WTC11 (cell line): ENCODE results near the gene NDUFS2. TPM values are rescaled to one million over a fixed set of nuclear protein-coding genes. Genes with fewer than 3 reads are reported as not detected.
A peak's percentile ranks its signal among the peaks of the same experiment; 100 is the strongest.

ENCODE experiments used
- ATAC-seq: fragments of 200-7000 bp; cut with Tn5 transposase; 2 replicates; pipeline ENCODE4 v1.10.0; 2021; ENCODE audit warnings: mild to moderate bottlenecking, moderate library complexity
- CTCF ChIA-PET: fragments of 300-600 bp; sonication (Branson Sonifier 250); formaldehyde crosslinking; loops from one replicate; lab custom pipeline; 2021; ENCODE audit warnings: antibody characterized with exemption; lab: Charles Lee
- POLR2A ChIA-PET: fragments of 350-600 bp; sonication (Branson Sonifier 250); formaldehyde crosslinking; loops from one replicate; lab custom pipeline; 2021; ENCODE audit warnings: antibody characterized with exemption; lab: Charles Lee
- DNase-seq: peaks from one replicate; pipeline ENCODE4 v3.0.0; 2021; ENCODE audit warnings: low spot score
- H3K27ac Mint-ChIP-seq: 2 replicates; pipeline ENCODE4 v1.8.0; 2021; ENCODE audit warnings: mixed read lengths
- H3K27me3 Mint-ChIP-seq: 2 replicates; pipeline ENCODE4 v1.8.0; 2021; ENCODE audit warnings: low read depth, mild to moderate bottlenecking, moderate library complexity, mixed read lengths
- H3K36me3 Mint-ChIP-seq: 2 replicates; pipeline ENCODE4 v1.8.0; 2021; ENCODE audit warnings: mixed read lengths
- H3K4me1 Mint-ChIP-seq: 2 replicates; pipeline ENCODE4 v1.8.0; 2022; ENCODE audit warnings: mixed read lengths
- H3K4me3 Mint-ChIP-seq: 2 replicates; pipeline ENCODE4 v1.8.0; 2021; ENCODE audit warnings: mild to moderate bottlenecking, moderate library complexity, mixed read lengths
- H3K9me3 Mint-ChIP-seq: 2 replicates; pipeline ENCODE4 v1.8.0; 2021; ENCODE audit warnings: mixed read lengths
- AFF4 ChIP-seq: sonication (generic); formaldehyde crosslinking; IDR thresholded peaks from 2 replicates; pipeline ENCODE4 v1.8.1; 2023; ENCODE audit warnings: mild to moderate bottlenecking, missing genetic modification reagents, borderline replicate concordance
- CREB1 ChIP-seq: sonication (generic); formaldehyde crosslinking; IDR thresholded peaks from 2 replicates; pipeline ENCODE4 v1.8.0; 2023; ENCODE audit warnings: mild to moderate bottlenecking, missing genetic modification reagents
- CREM ChIP-seq: sonication (generic); formaldehyde crosslinking; IDR thresholded peaks from 2 replicates; pipeline ENCODE4 v1.8.1; 2022; ENCODE audit warnings: mild to moderate bottlenecking, missing genetic modification reagents, moderate library complexity
- E2F4 ChIP-seq: sonication (generic); formaldehyde crosslinking; IDR thresholded peaks from 2 replicates; pipeline ENCODE4 v1.8.1; 2022; ENCODE audit warnings: low read depth, mild to moderate bottlenecking, moderate library complexity, missing genetic modification reagents, borderline replicate concordance
- ERG ChIP-seq: fragments of 250-450 bp; sonication (Bioruptor Pico); IDR thresholded peaks from 2 replicates; pipeline ENCODE4 v1.8.0; 2021; ENCODE audit warnings: mild to moderate bottlenecking
- ESRRA ChIP-seq: sonication (generic); formaldehyde crosslinking; IDR thresholded peaks from 2 replicates; pipeline ENCODE4 v1.8.1; 2022; ENCODE audit warnings: mild to moderate bottlenecking, missing genetic modification reagents, borderline replicate concordance
- FOXK1 ChIP-seq: sonication (generic); formaldehyde crosslinking; IDR thresholded peaks from 2 replicates; pipeline ENCODE4 v1.8.0; 2022; ENCODE audit warnings: mild to moderate bottlenecking, moderate library complexity, missing genetic modification reagents
- GRHL2 ChIP-seq: fragments of 250-450 bp; sonication (Bioruptor Pico); IDR thresholded peaks from 2 replicates; pipeline ENCODE4 v1.8.0; 2022; ENCODE audit warnings: mild to moderate bottlenecking, moderate library complexity; ENCODE audit not compliant: insufficient replicate concordance, severe bottlenecking
- HMGA2 ChIP-seq: fragments of 250-450 bp; sonication (Bioruptor Pico); IDR thresholded peaks from 2 replicates; pipeline ENCODE4 v1.4.0; 2021; ENCODE audit warnings: mild to moderate bottlenecking, moderate library complexity
- JAZF1 ChIP-seq: fragments of 250-450 bp; sonication (Bioruptor Pico); IDR thresholded peaks from 2 replicates; pipeline ENCODE4 v1.9.0; 2021; ENCODE audit warnings: moderate library complexity, mild to moderate bottlenecking, inconsistent platforms
- JUN ChIP-seq: sonication (generic); formaldehyde crosslinking; IDR thresholded peaks from 2 replicates; pipeline ENCODE4 v1.8.0; 2023; ENCODE audit warnings: mild to moderate bottlenecking, missing genetic modification reagents
- KAT7 ChIP-seq: sonication (generic); formaldehyde crosslinking; IDR thresholded peaks from 2 replicates; pipeline ENCODE4 v1.8.1; 2023; ENCODE audit warnings: missing genetic modification reagents, mild to moderate bottlenecking, borderline replicate concordance
- NFATC4 ChIP-seq: fragments of 250-450 bp; sonication (Bioruptor Pico); IDR thresholded peaks from 2 replicates; pipeline ENCODE4 v1.9.0; 2021; ENCODE audit warnings: mild to moderate bottlenecking
- NR2C2 ChIP-seq: sonication (generic); formaldehyde crosslinking; IDR thresholded peaks from 2 replicates; pipeline ENCODE4 v1.8.0; 2022; ENCODE audit warnings: mild to moderate bottlenecking, missing genetic modification reagents
- NR3C1 ChIP-seq: sonication (generic); formaldehyde crosslinking; conservative IDR thresholded peaks from 2 replicates; pipeline ENCODE4 v1.8.1; 2023; ENCODE audit warnings: low read depth, mild to moderate bottlenecking, missing genetic modification reagents
- OVOL2 ChIP-seq: fragments of 250-450 bp; sonication (Bioruptor Pico); IDR thresholded peaks from 2 replicates; pipeline ENCODE4 v1.9.0; 2021; ENCODE audit warnings: mild to moderate bottlenecking, borderline replicate concordance
- PREB ChIP-seq: sonication (generic); formaldehyde crosslinking; IDR thresholded peaks from 2 replicates; pipeline ENCODE4 v1.8.1; 2022; ENCODE audit warnings: mild to moderate bottlenecking, missing genetic modification reagents, moderate library complexity, borderline replicate concordance
- PRRX2 ChIP-seq: fragments of 250-450 bp; sonication (Bioruptor Pico); IDR thresholded peaks from 2 replicates; pipeline ENCODE4 v1.8.0; 2021; ENCODE audit warnings: mild to moderate bottlenecking
- TEAD4 ChIP-seq: sonication (generic); formaldehyde crosslinking; IDR thresholded peaks from 2 replicates; pipeline ENCODE4 v1.8.0; 2022; ENCODE audit warnings: mild to moderate bottlenecking, missing genetic modification reagents
- ZMAT4 ChIP-seq: fragments of 250-450 bp; sonication (Bioruptor Pico); IDR thresholded peaks from 2 replicates; pipeline ENCODE4 v1.9.0; 2021; ENCODE audit warnings: mild to moderate bottlenecking
- ZNF138 ChIP-seq: sonication (generic); formaldehyde crosslinking; conservative IDR thresholded peaks from 2 replicates; pipeline ENCODE4 v1.8.1; 2022; ENCODE audit warnings: mild to moderate bottlenecking, moderate library complexity, missing genetic modification reagents
- ZNF219 ChIP-seq: sonication (generic); formaldehyde crosslinking; IDR thresholded peaks from 2 replicates; pipeline ENCODE4 v1.8.0; 2023; ENCODE audit warnings: missing genetic modification reagents, mild to moderate bottlenecking, borderline replicate concordance
- ZNF232 ChIP-seq: sonication (generic); formaldehyde crosslinking; IDR thresholded peaks from 2 replicates; pipeline ENCODE4 v1.8.0; 2022; ENCODE audit warnings: mild to moderate bottlenecking, missing genetic modification reagents
- ZNF416 ChIP-seq: fragments of 250-450 bp; sonication (Bioruptor Pico); IDR thresholded peaks from 2 replicates; pipeline ENCODE4 v1.9.0; 2021; ENCODE audit warnings: mild to moderate bottlenecking, inconsistent platforms
- ZNF671 ChIP-seq: fragments of 250-450 bp; sonication (Bioruptor Pico); IDR thresholded peaks from 2 replicates; pipeline ENCODE4 v1.8.0; 2021; ENCODE audit warnings: mild to moderate bottlenecking
- total RNA-seq: library from RNA; stranded (reverse); gene quantifications from 3 replicates; pipeline ENCODE4 v1.2.3, GENCODE V29; 2021

Gene NDUFS2
- total RNA-seq, 1 experiment from 2014 or later, result 108 TPM

GRCh38 chr1:161159913-161160243, 42.3 kb upstream of the NDUFS2 start (continued):
- no peak for TF ChIP-seq ZNF138 (CRISPR knock-in tag)
- TF ChIP-seq TEAD4 (CRISPR knock-in tag), result no peak

- CTCF ChIA-PET, result no interaction called here
- Mint-ChIP-seq H3K4me3 (peak overlapping the region; percentile 84), H3K27me3 (no peaks in the 10 kb centered on the region), H3K4me1 (peaks cover 24% of the 10 kb centered on the region), H3K27ac (no peak overlapping the region), H3K9me3 (no peaks in the 10 kb centered on the region), H3K36me3 (peaks cover 22% of the 10 kb centered on the region)
- no peak for DNase-seq
- no peak for ATAC-seq
- POLR2A ChIA-PET, result no interaction called here
- TF ChIP-seq OVOL2 (CRISPR knock-in tag), result no peak
- TF ChIP-seq JAZF1 (CRISPR knock-in tag), result no peak
- no peak for TF ChIP-seq NFATC4
- no peak for TF ChIP-seq ERG
- TF ChIP-seq ZNF219 (CRISPR knock-in tag), result no peak
- TF ChIP-seq CREB1 (CRISPR knock-in tag), result no peak
- TF ChIP-seq HMGA2 (CRISPR knock-in tag), result no peak
- no peak for TF ChIP-seq NR2C2
- TF ChIP-seq ZNF232 (CRISPR knock-in tag), result no peak
- TF ChIP-seq ESRRA (CRISPR knock-in tag), result no peak
- no peak for TF ChIP-seq ZNF671 (CRISPR knock-in tag)
- no peak for TF ChIP-seq CREM (CRISPR knock-in tag)
- TF ChIP-seq ZNF416 (CRISPR knock-in tag), result no peak
- TF ChIP-seq E2F4 (CRISPR knock-in tag), result no peak
- TF ChIP-seq FOXK1, result no peak
Measured at GRCh38 chr1:161160671-161161145, 41.5 kb upstream of the NDUFS2 start.

- Mint-ChIP-seq H3K27ac (0 out of 2 replicates have a peak overlapping the region, but pooled peaks have one; percentile 15), H3K36me3 (peaks cover 22% of the 10 kb centered on the region), H3K4me3 (no peak overlapping the region), H3K27me3 (no peaks in the 10 kb centered on the region), H3K4me1 (peaks cover 24% of the 10 kb centered on the region), H3K9me3 (no peaks in the 10 kb centered on the region)
- ChIA-PET CTCF (no interaction called here), POLR2A (interaction anchor here (1.0 kb wide), 1 partner anchor 27 kb away, joined by 3 read pairs; no protein-coding TSS in a partner anchor)
- no peak for ATAC-seq
- no peak for DNase-seq
- TF ChIP-seq ZNF232 (CRISPR knock-in tag) (no peak), ERG (no peak), JUN (no peak), ZMAT4 (CRISPR knock-in tag) (no peak), PREB (CRISPR knock-in tag) (no peak), AFF4 (CRISPR knock-in tag) (no peak), ZNF138 (CRISPR knock-in tag) (no peak), TEAD4 (CRISPR knock-in tag) (no peak), NR3C1 (CRISPR knock-in tag) (no peak), KAT7 (CRISPR knock-in tag) (no peak), CREB1 (CRISPR knock-in tag) (no peak), GRHL2 (CRISPR knock-in tag) (no peak), OVOL2 (CRISPR knock-in tag) (no peak), PRRX2 (CRISPR knock-in tag) (no peak)
Measured at GRCh38 chr1:161161652-161162051, 40.5 kb upstream of the NDUFS2 start.
